ENCODE data around the gene SPATA6L. TPM values are rescaled to one million over a fixed set of nuclear protein-coding genes. Genes with fewer than 3 reads are reported as not detected.

SPATA6L gene
- total RNA-seq, 1 experiment from 2014 or later: 0.57 TPM

DNA sequence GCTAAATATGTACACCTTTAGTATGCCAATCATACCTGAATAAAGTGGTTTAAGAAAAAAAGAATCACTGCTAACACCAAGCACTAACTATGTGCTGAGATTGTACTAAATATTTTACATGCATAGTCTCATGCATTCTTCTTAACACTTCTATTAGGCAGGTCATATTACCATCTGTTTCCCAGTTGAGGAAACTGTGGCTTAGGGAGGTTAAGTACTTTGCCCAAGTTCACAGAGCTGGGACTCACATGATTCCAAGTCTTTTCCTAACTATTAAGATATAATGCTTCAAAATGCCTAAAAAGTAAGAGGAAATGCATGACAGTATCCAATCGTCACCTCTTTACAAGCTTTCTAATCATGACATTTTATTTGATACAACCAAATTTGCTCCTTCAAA is 73.4 kb downstream of the SPATA6L start:
- H2AFZ ChIP-seq (ENCODE audit: low read depth, low read length, poor library complexity, severe bottlenecking): no peak overlapping the region
- no peak overlapping the region for H3K4me3 ChIP-seq (replicated peaks in 1 of 2; ENCODE audit: low read depth in 1 of 2, low read length in 2 of 2)
- ChIA-PET POLR2A (no interaction called here), RAD21 (ENCODE audit: low non-redundant PET in 1 of 2, low total read pairs in 2 of 2, uncharacterized antibody in 2 of 2, unreplicated experiment in 2 of 2) (no interaction called here), CTCF (no interaction called here)
- no peaks in the 10 kb centered on the region for H3K36me3 ChIP-seq (ENCODE audit: control insufficient read depth in 1 of 2, insufficient read depth in 2 of 2, low read length in 2 of 2)
- no peaks in the 10 kb centered on the region for H3K9me2 ChIP-seq (ENCODE audit: insufficient read depth)
- H3K9me3 ChIP-seq (ENCODE audit: control insufficient read depth in 1 of 2, insufficient read depth in 1 of 2, low read depth in 1 of 2, low read length in 2 of 2): no peaks in the 10 kb centered on the region
- H3K9ac ChIP-seq (ENCODE audit: low read length): no peak overlapping the region
- no peak overlapping the region for H3K4me2 ChIP-seq (ENCODE audit: low read length)
- DNase-seq (ENCODE audit: low read depth, low spot score) (no peak), ATAC-seq (no peak)
- intact Hi-C loops (cut with micrococcal nuclease): no loop called here
- no peaks in the 10 kb centered on the region for H4K20me1 ChIP-seq (ENCODE audit: insufficient read depth)
- H3K4me1 ChIP-seq (ENCODE audit: control insufficient read depth in 1 of 2, insufficient read depth in 2 of 2, low read length in 2 of 2): no peaks in the 10 kb centered on the region
- no peaks in the 10 kb centered on the region for H3K79me2 ChIP-seq (ENCODE audit: insufficient read depth, low read length)
- no TSS peak for BruUV-seq (replicated peaks)
- no peaks in the 10 kb centered on the region for H3K27me3 ChIP-seq (ENCODE audit: insufficient read depth, low read length)
- no peak for TF ChIP-seq ATF3 (IDR thresholded peaks at IDR 0.05)
- no peak for TF ChIP-seq CTCF (IDR thresholded peaks at IDR 0.05 in 2 of 3, conservative IDR thresholded peaks at IDR 0.05 in 1 of 3; ENCODE audit: borderline replicate concordance in 1 of 3, insufficient read depth in 1 of 3, low read depth in 2 of 3, low read length in 2 of 3)
- TF ChIP-seq ZFX (IDR thresholded peaks at IDR 0.05): no peak
- TF ChIP-seq POLR2AphosphoS5 (IDR thresholded peaks at IDR 0.05; ENCODE audit: low read depth, low read length): no peak
- TF ChIP-seq ZNF274 (IDR thresholded peaks at IDR 0.05; ENCODE audit: low read depth, low read length): no peak
- TF ChIP-seq EZH2 (IDR thresholded peaks at IDR 0.05): no peak
- no peak for TF ChIP-seq EGR1 (IDR thresholded peaks at IDR 0.05; ENCODE audit: low read depth)
- TF ChIP-seq, protein P1, sequence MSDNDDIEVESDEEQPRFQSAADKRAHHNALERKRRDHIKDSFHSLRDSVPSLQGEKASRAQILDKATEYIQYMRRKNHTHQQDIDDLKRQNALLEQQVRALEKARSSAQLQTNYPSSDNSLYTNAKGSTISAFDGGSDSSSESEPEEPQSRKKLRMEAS (IDR thresholded peaks at IDR 0.05): no peak
- TF ChIP-seq SP1 (IDR thresholded peaks at IDR 0.05; ENCODE audit: low read depth): no peak
- TF ChIP-seq EZH2phosphoT487 (IDR thresholded peaks at IDR 0.05; ENCODE audit: borderline replicate concordance): no peak
- TF ChIP-seq, protein P2, sequence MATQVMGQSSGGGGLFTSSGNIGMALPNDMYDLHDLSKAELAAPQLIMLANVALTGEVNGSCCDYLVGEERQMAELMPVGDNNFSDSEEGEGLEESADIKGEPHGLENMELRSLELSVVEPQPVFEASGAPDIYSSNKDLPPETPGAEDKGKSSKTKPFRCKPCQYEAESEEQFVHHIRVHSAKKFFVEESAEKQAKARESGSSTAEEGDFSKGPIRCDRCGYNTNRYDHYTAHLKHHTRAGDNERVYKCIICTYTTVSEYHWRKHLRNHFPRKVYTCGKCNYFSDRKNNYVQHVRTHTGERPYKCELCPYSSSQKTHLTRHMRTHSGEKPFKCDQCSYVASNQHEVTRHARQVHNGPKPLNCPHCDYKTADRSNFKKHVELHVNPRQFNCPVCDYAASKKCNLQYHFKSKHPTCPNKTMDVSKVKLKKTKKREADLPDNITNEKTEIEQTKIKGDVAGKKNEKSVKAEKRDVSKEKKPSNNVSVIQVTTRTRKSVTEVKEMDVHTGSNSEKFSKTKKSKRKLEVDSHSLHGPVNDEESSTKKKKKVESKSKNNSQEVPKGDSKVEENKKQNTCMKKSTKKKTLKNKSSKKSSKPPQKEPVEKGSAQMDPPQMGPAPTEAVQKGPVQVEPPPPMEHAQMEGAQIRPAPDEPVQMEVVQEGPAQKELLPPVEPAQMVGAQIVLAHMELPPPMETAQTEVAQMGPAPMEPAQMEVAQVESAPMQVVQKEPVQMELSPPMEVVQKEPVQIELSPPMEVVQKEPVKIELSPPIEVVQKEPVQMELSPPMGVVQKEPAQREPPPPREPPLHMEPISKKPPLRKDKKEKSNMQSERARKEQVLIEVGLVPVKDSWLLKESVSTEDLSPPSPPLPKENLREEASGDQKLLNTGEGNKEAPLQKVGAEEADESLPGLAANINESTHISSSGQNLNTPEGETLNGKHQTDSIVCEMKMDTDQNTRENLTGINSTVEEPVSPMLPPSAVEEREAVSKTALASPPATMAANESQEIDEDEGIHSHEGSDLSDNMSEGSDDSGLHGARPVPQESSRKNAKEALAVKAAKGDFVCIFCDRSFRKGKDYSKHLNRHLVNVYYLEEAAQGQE (IDR thresholded peaks at IDR 0.05; ENCODE audit: low read depth): no peak
- TF ChIP-seq SRF (IDR thresholded peaks at IDR 0.05; ENCODE audit: low read depth): no peak
- TF ChIP-seq FOSL1 (IDR thresholded peaks at IDR 0.05; ENCODE audit: low read depth): no peak
- no peak for TF ChIP-seq ELF1 (IDR thresholded peaks at IDR 0.05; ENCODE audit: borderline replicate concordance, low read depth)
- TF ChIP-seq RAD21 (IDR thresholded peaks at IDR 0.05; ENCODE audit: low read depth): no peak
- TF ChIP-seq JUND (IDR thresholded peaks at IDR 0.05): no peak
- no peak for TF ChIP-seq YY1 (IDR thresholded peaks at IDR 0.05; ENCODE audit: extremely low read depth, insufficient replicate concordance, low read depth, low read length)
- no peak for TF ChIP-seq SIN3A (IDR thresholded peaks at IDR 0.05; ENCODE audit: low read depth)
- TF ChIP-seq POLR2A (IDR thresholded peaks at IDR 0.05; ENCODE audit: borderline replicate concordance, extremely low read depth, insufficient read depth, insufficient read length): no peak
- TF ChIP-seq TCF7L2 (IDR thresholded peaks at IDR 0.05; ENCODE audit: borderline replicate concordance, extremely low read depth, insufficient read depth, insufficient read length): no peak
- H3K27ac ChIP-seq (ENCODE audit: low read depth, low read length): no peak overlapping the region

Data from HCT116 (cell line).